OCI-LY3 (cell line): ENCODE measurements around the gene CD70.

ENCODE experiments used
- CTCF ChIP-seq: fragments of 200-600, 300-600 bp; sonication (generic); IDR thresholded peaks from 2 replicates; pipeline ENCODE4 v1.5.1; 2014; ENCODE audit warnings: antibody characterized with exemption, low read length, low read depth
- EZH2phosphoT487 ChIP-seq: fragments of 200-600 bp; shearing (Covaris generic); IDR thresholded peaks from 2 replicates; pipeline ENCODE4 v1.6.1; 2018; ENCODE audit warnings: antibody characterized with exemption, mixed run types, low read depth

GRCh38 chr19:6617374-6617773, 26.4 kb upstream of the CD70 start:
- TF ChIP-seq CTCF = no peak
- TF ChIP-seq EZH2phosphoT487 = no peak
